LNCaP clone FGC (cell line): ENCODE results near the gene CCDC179.

Experiments used
- DNase-seq: peaks from one replicate; pipeline ENCODE4 v3.0.0-alpha.2; 2011; ENCODE audit warnings: low read depth
- H3K4me3 ChIP-seq: 2 replicates; pipeline ENCODE4 v1.5.1; 2011; ENCODE audit warnings: mild to moderate bottlenecking, low read depth, low read length, control low read depth
- CTCF ChIP-seq: IDR thresholded peaks from 2 replicates; pipeline ENCODE4 v1.5.1; 2012; ENCODE audit warnings: mild to moderate bottlenecking; ENCODE audit not compliant: control insufficient read depth, insufficient read depth; ENCODE audit errors: extremely low read depth

The CCDC179 gene

GRCh38 chr11:22808571-22809197 lies 51.6 kb downstream of the CCDC179 start:
- no peak for DNase-seq
- no peak overlapping the region for H3K4me3 ChIP-seq
- TF ChIP-seq CTCF: no peak

GRCh38 chr11:22807855-22808570 lies 52.3 kb downstream of the CCDC179 start:
- no peak overlapping the region for H3K4me3 ChIP-seq
- TF ChIP-seq CTCF: no peak
- no peak for DNase-seq

- no peak for DNase-seq
- no peak for TF ChIP-seq CTCF
- no peak overlapping the region for H3K4me3 ChIP-seq
These were observed 52.9 kb downstream of the CCDC179 start for GRCh38 chr11:22807391-22807790.

GRCh38 chr11:22802861-22803260 lies 57.4 kb downstream of the CCDC179 start:
- TF ChIP-seq CTCF: no peak
- no peak overlapping the region for H3K4me3 ChIP-seq
- DNase-seq: no peak

- H3K4me3 ChIP-seq: no peak overlapping the region
- no peak for TF ChIP-seq CTCF
- no peak for DNase-seq
These were observed 59.8 kb downstream of the CCDC179 start for GRCh38 chr11:22800482-22800881.

GRCh38 chr11:22798901-22799300 lies 61.4 kb downstream of the CCDC179 start:
- DNase-seq: no peak
- no peak overlapping the region for H3K4me3 ChIP-seq
- TF ChIP-seq CTCF: no peak
